Stimulated activated CD8-positive, alpha-beta memory T cell treated with anti-CD3 and anti-CD28 coated beads, Interleukin-4, amount 100 ng/mL, for 24 hours (primary cell): ENCODE data around the gene TFF2.

ENCODE experiments used
- DNase-seq: peaks from one replicate; pipeline ENCODE4 v3.0.0-alpha.2; 2020; ENCODE audit warnings: low read depth

Gene TFF2

GRCh38 chr21:42366292-42367010, 15.7 kb upstream of the TFF2 start, which contains the start of gene TFF1:
Gene TFF1, minus strand, starts transcription at chr21:42366535. Its CDS starts 40 bp downstream, at chr21:42366495.
- DNase-seq, result no peak

GRCh38 chr21:42365770-42366169, 15.0 kb upstream of the TFF2 start:
- DNase-seq, result no peak

- no peak for DNase-seq
These were observed 13.6 kb upstream of the TFF2 start for GRCh38 chr21:42364304-42364865.

GRCh38 chr21:42363312-42363711, 12.5 kb upstream of the TFF2 start:
- DNase-seq, result no peak

- no peak for DNase-seq
These were observed 11.9 kb upstream of the TFF2 start for GRCh38 chr21:42362700-42363099.

GRCh38 chr21:42362198-42362597, 11.4 kb upstream of the TFF2 start:
- no peak for DNase-seq

- no peak for DNase-seq
These were observed 10.5 kb upstream of the TFF2 start for GRCh38 chr21:42361286-42361685.

GRCh38 chr21:42360317-42360716, 9.5 kb upstream of the TFF2 start:
- DNase-seq, result no peak

GRCh38 chr21:42358937-42359336, 8.1 kb upstream of the TFF2 start:
- no peak for DNase-seq

GRCh38 chr21:42358261-42358660, 7.5 kb upstream of the TFF2 start:
- no peak for DNase-seq

GRCh38 chr21:42357307-42357706, 6.5 kb upstream of the TFF2 start:
- no peak for DNase-seq

GRCh38 chr21:42356650-42357049, 5.9 kb upstream of the TFF2 start:
- DNase-seq, result no peak

GRCh38 chr21:42356046-42356445, 5.3 kb upstream of the TFF2 start:
- no peak for DNase-seq

GRCh38 chr21:42353623-42354022, 2.8 kb upstream of the TFF2 start:
- no peak for DNase-seq

- DNase-seq, result no peak
These were observed 1.8 kb upstream of the TFF2 start for GRCh38 chr21:42352441-42353095.

GRCh38 chr21:42351626-42352440, 1.0 kb upstream of the TFF2 start:
- no peak for DNase-seq

- DNase-seq, result no peak
These were observed 380 bp downstream of the TFF2 start for GRCh38 chr21:42350318-42350910.

- DNase-seq, result no peak
These were observed 1.1 kb downstream of the TFF2 start for GRCh38 chr21:42349420-42350317.

- no peak for DNase-seq
These were observed 2.0 kb downstream of the TFF2 start for GRCh38 chr21:42348762-42349161.

- DNase-seq, result no peak
These were observed 3.0 kb downstream of the TFF2 start for GRCh38 chr21:42347601-42348327.
